Epithelial cell of proximal tubule (primary cell): ENCODE results near the gene PERP. TPM values are rescaled to one million over a fixed set of nuclear protein-coding genes. Genes with fewer than 3 reads are reported as not detected.

ENCODE experiments used
- DNase-seq: peaks from one replicate; pipeline ENCODE4 v3.0.0-alpha.2; 2011; ENCODE audit warnings: low read depth
- H3K4me3 ChIP-seq: 2 replicates; pipeline ENCODE4 v1.5.1; 2011; ENCODE audit warnings: low read depth, mild to moderate bottlenecking, low read length
- total RNA-seq: library from RNA; depleted of rRNA; stranded (reverse); fragments of >200 nt; gene quantifications from 2 replicates; pipeline ENCODE4 v1.2.3, GENCODE V29; 2015
- TF ChIP-seq, protein P1 (sequence below): conservative IDR thresholded peaks from 2 replicates; pipeline ENCODE4 v1.5.1; 2012; ENCODE audit warnings: low read depth, mild to moderate bottlenecking, low read length

The PERP gene
- total RNA-seq, 1 donor from 2014 or later: 65.6 TPM

DNA sequence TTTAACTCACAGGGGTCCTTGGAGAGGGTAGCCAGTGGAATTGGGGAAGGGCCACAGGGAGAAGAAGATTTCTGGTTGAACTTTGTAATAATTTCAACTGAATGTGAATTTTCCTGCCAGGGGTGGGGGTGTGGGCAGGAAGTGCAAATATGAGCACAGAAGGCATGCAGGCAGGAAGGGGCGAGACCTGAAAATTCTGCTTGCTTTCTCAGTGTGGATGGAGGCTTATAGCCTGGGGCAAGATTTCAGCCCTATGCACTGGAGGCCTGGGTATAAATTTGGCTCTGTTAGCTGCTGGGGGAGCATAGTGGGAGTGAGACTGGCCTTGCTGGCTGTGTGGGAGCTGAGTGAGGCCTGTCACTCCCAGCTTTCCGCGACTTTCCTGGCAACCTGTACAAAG lies 54.4 kb downstream of the PERP start:
- DNase-seq: no peak
- no peak overlapping the region for H3K4me3 ChIP-seq
- TF ChIP-seq, protein P1, sequence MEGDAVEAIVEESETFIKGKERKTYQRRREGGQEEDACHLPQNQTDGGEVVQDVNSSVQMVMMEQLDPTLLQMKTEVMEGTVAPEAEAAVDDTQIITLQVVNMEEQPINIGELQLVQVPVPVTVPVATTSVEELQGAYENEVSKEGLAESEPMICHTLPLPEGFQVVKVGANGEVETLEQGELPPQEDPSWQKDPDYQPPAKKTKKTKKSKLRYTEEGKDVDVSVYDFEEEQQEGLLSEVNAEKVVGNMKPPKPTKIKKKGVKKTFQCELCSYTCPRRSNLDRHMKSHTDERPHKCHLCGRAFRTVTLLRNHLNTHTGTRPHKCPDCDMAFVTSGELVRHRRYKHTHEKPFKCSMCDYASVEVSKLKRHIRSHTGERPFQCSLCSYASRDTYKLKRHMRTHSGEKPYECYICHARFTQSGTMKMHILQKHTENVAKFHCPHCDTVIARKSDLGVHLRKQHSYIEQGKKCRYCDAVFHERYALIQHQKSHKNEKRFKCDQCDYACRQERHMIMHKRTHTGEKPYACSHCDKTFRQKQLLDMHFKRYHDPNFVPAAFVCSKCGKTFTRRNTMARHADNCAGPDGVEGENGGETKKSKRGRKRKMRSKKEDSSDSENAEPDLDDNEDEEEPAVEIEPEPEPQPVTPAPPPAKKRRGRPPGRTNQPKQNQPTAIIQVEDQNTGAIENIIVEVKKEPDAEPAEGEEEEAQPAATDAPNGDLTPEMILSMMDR: no peak

DNA sequence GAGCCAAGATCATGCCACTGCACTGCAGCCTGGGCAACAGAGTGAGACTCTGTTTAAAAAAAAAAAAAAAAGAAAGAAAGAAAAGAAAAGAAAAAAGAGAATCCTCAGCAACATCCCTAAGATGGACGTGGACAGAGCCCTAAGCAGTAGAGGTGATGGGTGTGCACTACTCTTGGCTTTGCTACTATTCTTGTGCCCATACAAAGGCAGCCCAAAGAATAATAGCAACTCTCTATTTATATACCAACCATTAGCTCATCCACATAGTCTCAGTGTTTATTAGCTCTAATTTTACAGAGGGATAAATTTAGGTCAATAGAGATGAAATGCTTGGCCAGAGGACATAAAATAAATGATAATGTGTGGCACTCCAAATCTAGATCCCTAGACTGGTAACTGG lies 62.2 kb downstream of the PERP start:
- DNase-seq: no peak
- TF ChIP-seq, protein P1: no peak
- H3K4me3 ChIP-seq: no peak overlapping the region

DNA sequence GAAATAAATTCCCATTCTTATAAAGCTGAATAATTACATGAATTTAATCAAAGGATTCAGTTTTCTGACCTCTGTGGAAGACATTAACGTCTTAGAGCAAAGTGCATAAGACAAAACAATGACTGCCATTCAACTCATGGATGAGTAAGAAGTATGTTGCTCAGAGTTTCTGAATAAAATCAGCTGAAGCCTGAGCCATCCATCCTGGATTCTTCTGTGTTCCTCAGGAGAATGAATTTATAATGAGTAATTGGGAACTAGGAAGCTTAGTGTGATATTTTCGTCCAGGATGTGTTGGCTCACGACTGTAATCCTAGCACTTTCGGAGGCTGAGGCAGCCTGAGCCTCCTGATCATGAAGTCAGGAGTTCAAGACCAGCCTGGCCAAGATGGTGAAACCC lies 62.8 kb downstream of the PERP start:
- TF ChIP-seq, protein P1: no peak
- H3K4me3 ChIP-seq: no peak overlapping the region
- DNase-seq: no peak

Other genes starting within 250 kb of the PERP start
- 10.6 and 13.6 TPM in 2 replicates for gene TNFAIP3, start 240.2 kb downstream of the PERP start, total RNA-seq
- 7.8 and 9.5 TPM in 2 replicates for gene ARFGEF3, start 54.5 kb upstream of the PERP start, total RNA-seq
- gene PBOV1, start 111.1 kb upstream of the PERP start, total RNA-seq: not detected in 2 replicates